AG09319 (cell line): ENCODE measurements around the gene PPP1R7.

Experiments used
- DNase-seq: peaks from one replicate; pipeline ENCODE4 v3.0.0-alpha.2; 2010; ENCODE audit warnings: low read depth; ENCODE audit errors: extremely low read depth
- TF ChIP-seq, protein P1 (sequence below): IDR thresholded peaks from 2 replicates; pipeline ENCODE4 v1.5.1; 2011; ENCODE audit warnings: low read depth, mild to moderate bottlenecking, inconsistent platforms, low read length, moderate library complexity

PPP1R7 gene

DNA sequence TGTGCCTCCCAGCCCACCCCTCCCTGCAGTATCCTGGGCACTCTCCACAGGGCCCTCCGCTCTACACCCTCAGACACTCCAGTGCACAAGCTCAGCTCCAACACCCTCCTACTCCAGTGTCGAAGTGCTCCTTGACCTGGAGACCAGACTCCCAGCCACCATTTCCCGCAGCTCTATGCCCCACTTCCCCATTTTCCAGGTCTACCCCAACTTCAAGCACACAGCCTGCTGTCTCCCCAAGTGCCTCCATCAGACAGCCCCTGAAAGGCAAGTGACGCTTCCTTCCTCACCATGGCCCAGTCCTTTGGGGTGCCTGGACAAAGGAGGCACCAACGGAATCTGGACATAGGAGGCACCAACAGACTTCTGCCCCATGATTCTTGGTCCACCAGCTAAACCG, 8.2 kb upstream of the PPP1R7 start:
- no peak for DNase-seq
- TF ChIP-seq, protein P1, sequence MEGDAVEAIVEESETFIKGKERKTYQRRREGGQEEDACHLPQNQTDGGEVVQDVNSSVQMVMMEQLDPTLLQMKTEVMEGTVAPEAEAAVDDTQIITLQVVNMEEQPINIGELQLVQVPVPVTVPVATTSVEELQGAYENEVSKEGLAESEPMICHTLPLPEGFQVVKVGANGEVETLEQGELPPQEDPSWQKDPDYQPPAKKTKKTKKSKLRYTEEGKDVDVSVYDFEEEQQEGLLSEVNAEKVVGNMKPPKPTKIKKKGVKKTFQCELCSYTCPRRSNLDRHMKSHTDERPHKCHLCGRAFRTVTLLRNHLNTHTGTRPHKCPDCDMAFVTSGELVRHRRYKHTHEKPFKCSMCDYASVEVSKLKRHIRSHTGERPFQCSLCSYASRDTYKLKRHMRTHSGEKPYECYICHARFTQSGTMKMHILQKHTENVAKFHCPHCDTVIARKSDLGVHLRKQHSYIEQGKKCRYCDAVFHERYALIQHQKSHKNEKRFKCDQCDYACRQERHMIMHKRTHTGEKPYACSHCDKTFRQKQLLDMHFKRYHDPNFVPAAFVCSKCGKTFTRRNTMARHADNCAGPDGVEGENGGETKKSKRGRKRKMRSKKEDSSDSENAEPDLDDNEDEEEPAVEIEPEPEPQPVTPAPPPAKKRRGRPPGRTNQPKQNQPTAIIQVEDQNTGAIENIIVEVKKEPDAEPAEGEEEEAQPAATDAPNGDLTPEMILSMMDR = no peak

DNA sequence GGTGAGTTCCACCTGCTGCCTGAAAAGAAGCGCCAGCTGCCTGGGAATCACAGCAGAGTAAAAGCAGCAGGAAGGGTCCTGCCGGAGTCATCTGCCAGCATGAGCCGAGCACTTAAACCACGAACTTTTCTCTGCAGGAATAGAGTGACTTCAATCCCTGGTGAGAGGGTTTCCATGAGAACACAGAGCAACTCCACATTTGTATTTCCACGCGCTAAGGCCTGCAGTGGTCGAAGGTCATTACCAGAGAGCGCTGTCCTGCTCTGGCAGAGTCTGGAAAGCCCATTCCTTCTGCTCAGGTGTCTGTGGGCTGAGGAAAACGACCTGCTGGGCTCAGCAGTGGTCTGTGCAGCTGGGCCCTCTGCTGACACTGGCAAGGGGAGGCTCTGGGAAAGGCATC, 7.7 kb upstream of the PPP1R7 start:
- DNase-seq = no peak
- TF ChIP-seq, protein P1 = no peak

DNA sequence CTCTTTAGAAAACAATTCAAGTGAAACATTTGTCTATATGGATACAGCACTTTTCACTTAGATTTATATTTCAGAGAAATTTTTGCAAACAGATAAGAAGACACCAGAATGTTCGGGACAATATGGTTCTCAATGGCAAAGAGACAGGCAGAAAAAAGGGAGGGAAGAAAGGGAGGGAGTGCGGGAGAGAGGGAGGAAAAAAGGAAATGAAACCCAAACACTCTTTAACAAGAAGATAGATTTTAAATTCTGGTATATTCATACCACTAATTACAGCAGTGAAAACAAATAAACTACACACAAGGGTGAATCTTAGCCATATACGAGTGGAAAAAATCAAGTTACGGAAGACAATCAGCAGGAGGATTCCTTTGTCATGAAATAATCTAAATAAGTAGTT, 4.0 kb upstream of the PPP1R7 start:
- no peak for DNase-seq
- TF ChIP-seq, protein P1 = no peak

DNA sequence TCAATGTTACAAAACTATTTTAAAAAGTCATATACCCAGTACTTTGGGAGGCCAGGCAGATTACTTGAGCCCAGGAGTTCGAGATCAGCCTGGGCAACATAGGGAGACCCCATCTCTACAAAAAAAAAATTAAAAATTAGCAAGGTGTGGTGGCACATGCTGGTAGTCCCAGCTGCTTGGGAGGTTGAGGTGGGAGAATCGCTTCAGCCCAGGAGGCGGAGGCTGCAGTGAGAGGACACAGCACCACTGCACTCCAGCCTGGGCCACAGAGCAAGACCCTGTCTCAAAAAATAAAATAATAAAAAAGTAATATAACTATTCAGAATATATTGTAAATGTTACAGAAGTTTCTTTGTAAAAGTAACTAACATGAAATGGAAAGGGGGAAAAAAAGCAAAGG, 2.9 kb upstream of the PPP1R7 start:
- TF ChIP-seq, protein P1 = no peak
- no peak for DNase-seq

DNA sequence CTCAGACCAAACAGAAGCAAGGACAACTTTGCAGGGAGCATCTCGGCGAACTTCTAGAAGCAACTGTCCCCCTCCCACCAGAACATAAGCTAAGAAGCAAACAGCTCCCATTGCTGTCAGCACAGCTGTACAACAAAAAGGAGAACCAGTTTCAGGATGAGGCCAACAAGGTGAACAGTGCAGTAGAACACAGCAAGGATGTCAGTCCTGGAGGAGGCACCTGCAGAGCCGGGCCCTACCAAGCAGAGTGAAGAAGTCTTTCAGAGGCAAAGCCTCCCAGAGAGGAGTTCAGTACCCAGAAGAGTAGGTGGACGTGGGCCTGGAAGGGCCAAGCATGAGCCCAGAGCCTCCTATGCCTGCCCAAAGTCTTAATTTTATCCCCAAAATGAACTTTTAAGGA, 2.0 kb upstream of the PPP1R7 start:
- TF ChIP-seq, protein P1 = no peak
- DNase-seq = no peak

DNA sequence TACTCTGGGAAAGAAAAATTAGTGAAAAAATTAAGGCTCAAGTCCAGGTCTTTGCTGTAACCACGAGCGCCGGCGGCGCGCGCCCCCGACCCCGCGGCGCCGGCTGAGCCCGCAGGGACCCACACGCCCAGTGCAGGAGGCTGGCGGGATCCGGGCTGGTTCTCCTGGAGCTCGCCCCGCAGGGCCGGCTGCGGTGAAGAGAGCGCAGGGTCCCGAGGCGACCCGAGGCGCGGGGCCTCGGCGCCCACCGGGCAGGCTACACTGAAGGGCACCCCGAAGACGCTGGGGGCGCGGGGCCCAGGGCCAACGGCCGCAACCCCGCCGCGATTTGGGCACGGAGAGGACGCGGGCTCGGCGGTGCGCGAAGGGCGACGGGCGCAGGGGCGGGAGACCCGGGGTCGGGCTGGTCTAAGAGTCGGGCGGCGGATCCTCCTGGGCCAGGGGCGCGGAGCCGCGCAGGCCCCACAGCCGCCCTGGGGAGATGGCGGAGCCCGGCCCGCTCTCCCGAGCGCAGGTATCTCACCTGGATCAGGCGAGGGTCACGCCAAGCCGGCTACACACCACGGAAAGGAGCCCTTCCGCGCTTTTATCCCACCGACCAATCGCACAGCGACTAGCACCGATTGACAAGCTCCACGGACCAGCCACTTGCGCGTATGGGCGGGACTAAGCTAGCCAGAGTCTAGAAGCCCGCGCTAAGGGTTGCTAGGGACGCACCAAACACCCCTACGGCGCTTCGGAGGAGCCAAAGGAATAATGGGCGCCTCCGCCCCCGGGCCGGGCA, 1.2 kb upstream of the PPP1R7 start, which contains the start of gene PASK:
TSS of gene PASK (minus strand) at position 582 of the 784 bp plus-strand sequence. CDS start 6,440 bp downstream, outside the sequence.
- TF ChIP-seq, protein P1 = no peak
- peak; percentile 69 for DNase-seq

DNA sequence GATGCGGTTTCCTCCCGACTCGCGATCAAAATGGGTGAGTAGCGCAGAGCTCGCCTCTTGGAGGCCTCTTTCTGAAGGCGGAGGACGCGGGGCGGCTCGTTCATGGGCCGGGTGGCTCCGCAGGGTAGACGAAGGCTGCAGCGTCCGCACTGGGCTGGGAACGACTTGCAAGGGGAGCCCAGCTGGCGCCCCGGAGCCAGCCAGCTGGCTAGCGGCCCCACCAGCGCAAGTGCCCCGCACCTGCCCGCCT, 667 bp upstream of the PPP1R7 start:
- TF ChIP-seq, protein P1 = no peak
- DNase-seq = no peak
